DND-41 (cell line): ENCODE measurements around the gene ANKRD28.

Source experiments
- CTCF ChIP-seq: IDR thresholded peaks from 2 replicates; pipeline ENCODE4 v1.5.1; 2012; ENCODE audit warnings: borderline replicate concordance, low read length, moderate library complexity, mild to moderate bottlenecking; ENCODE audit not compliant: poor library complexity, severe bottlenecking; ENCODE audit errors: extremely low read depth
- EZH2 ChIP-seq: IDR thresholded peaks from 3 replicates; pipeline ENCODE4 v1.6.1; 2012; ENCODE audit warnings: borderline replicate concordance, low read depth, mild to moderate bottlenecking, moderate library complexity, low read length, inconsistent platforms; ENCODE audit not compliant: severe bottlenecking

GRCh38 chr3:15646851-15647511 lies 150.8 kb downstream of the ANKRD28 start:
- TF ChIP-seq CTCF (no peak), EZH2 (no peak)
